IMR-90 (cell line): ENCODE data around the gene MRAP2. TPM values are rescaled to one million over a fixed set of nuclear protein-coding genes. Genes with fewer than 3 reads are reported as not detected.

Experiments used
- ATAC-seq: fragments of 200-7000 bp; cut with Tn5 transposase; 2 replicates; pipeline ENCODE4 v1.9.1; 2020; ENCODE audit warnings: low read depth, mild to moderate bottlenecking, moderate library complexity
- BruUV-seq: library from RNA; stranded (reverse); fragments of 400-500 nt; replicated peaks from 2 replicates; lab custom pipeline; 2021; lab: Mats Ljungman, UMichigan
- CTCF ChIA-PET: fragments of 300-600 bp; formaldehyde crosslinking; extraction: SDS; loops from one replicate; lab custom pipeline; 2021; ENCODE audit warnings: antibody characterized with exemption; lab: Yijun Ruan, JAX
- POLR2A ChIA-PET: fragments of 300-600 bp; sonication (Branson Sonifier 250); formaldehyde crosslinking; loops from one replicate; lab custom pipeline; 2022; ENCODE audit warnings: antibody characterized with exemption; ENCODE audit not compliant: unreplicated experiment; lab: Charles Lee
- DNase-seq: peaks from one replicate; pipeline ENCODE4 v3.0.0; 2013
- H2AFZ ChIP-seq: replicated peaks from 2 replicates; pipeline ENCODE3; 2013; ENCODE audit warnings: low read length, mild to moderate bottlenecking; ENCODE audit not compliant: poor library complexity
- H2AK5ac ChIP-seq: 2 replicates; pipeline ENCODE4 v1.6.1; 2013; ENCODE audit warnings: low read depth, low read length, inconsistent platforms
- H2AK9ac ChIP-seq: replicated peaks from 2 replicates; pipeline ENCODE3; 2013; ENCODE audit warnings: mild to moderate bottlenecking, low read depth, low read length, moderate library complexity; ENCODE audit not compliant: poor library complexity
- H2BK120ac ChIP-seq: 2 replicates; pipeline ENCODE4 v1.6.1; 2013; ENCODE audit warnings: low read depth, low read length, inconsistent platforms
- H2BK15ac ChIP-seq: 3 replicates; pipeline ENCODE4 v1.6.1; 2013; ENCODE audit warnings: low read depth, low read length, inconsistent platforms
- H2BK20ac ChIP-seq: 2 replicates; pipeline ENCODE4 v1.6.1; 2013; ENCODE audit warnings: low read depth, mild to moderate bottlenecking, inconsistent platforms, low read length, moderate library complexity
- H2BK5ac ChIP-seq: 2 replicates; pipeline ENCODE4 v1.6.1; 2013; ENCODE audit warnings: mild to moderate bottlenecking, low read depth, low read length, inconsistent platforms; ENCODE audit not compliant: poor library complexity, severe bottlenecking
- H3K14ac ChIP-seq: replicated peaks from 2 replicates; pipeline ENCODE4 v1.6.1; 2013; ENCODE audit warnings: low read depth, low read length, inconsistent platforms
- H3K18ac ChIP-seq: 2 replicates; pipeline ENCODE4 v1.6.1; 2013; ENCODE audit warnings: low read depth, low read length, control low read depth
- H3K23ac ChIP-seq: 2 replicates; pipeline ENCODE4 v1.6.1; 2013; ENCODE audit warnings: low read depth, low read length, inconsistent platforms
- H3K27ac ChIP-seq: 2 replicates; pipeline ENCODE4 v1.5.1; 2013; ENCODE audit warnings: mild to moderate bottlenecking, control low read depth, low read length; ENCODE audit not compliant: insufficient read depth
- H3K27me3 ChIP-seq: 2 replicates; pipeline ENCODE4 v1.6.1; 2013; ENCODE audit warnings: low read length; ENCODE audit not compliant: control insufficient read depth, insufficient read depth
- H3K36me3 ChIP-seq: 2 replicates; pipeline ENCODE4 v1.6.1; 2013; ENCODE audit warnings: low read length, mixed read lengths; ENCODE audit not compliant: control insufficient read depth, insufficient read depth
- H3K4ac ChIP-seq: 2 replicates; pipeline ENCODE4 v1.6.1; 2013; ENCODE audit warnings: low read depth, low read length, inconsistent platforms
- H3K4me1 ChIP-seq: 2 replicates; pipeline ENCODE4 v1.6.1; 2013; ENCODE audit warnings: low read length, mixed read lengths; ENCODE audit not compliant: control insufficient read depth, insufficient read depth
- H3K4me2 ChIP-seq: 2 replicates; pipeline ENCODE4 v1.6.1; 2013; ENCODE audit warnings: low read depth, mild to moderate bottlenecking, control low read depth, low read length, moderate library complexity
- H3K4me3 ChIP-seq: 2 replicates; pipeline ENCODE4 v1.5.1; 2013; ENCODE audit warnings: low read depth, mild to moderate bottlenecking, control low read depth, low read length, moderate library complexity; ENCODE audit not compliant: insufficient read depth
- H3K56ac ChIP-seq: 2 replicates; pipeline ENCODE4 v1.6.1; 2013; ENCODE audit warnings: low read length, inconsistent platforms; ENCODE audit not compliant: insufficient read depth; ENCODE audit errors: extremely low read depth
- H3K79me1 ChIP-seq, 2 experiments: 2 replicates each; pipeline ENCODE4 v1.6.1; 2013; ENCODE audit warnings: low read length in 2 of 2, inconsistent platforms in 1 of 2, low read depth in 1 of 2
- H3K9ac ChIP-seq: 2 replicates; pipeline ENCODE4 v1.6.1; 2013; ENCODE audit warnings: low read depth, low read length, control low read depth
- H3K9me1 ChIP-seq: 2 replicates; pipeline ENCODE4 v1.6.1; 2013; ENCODE audit warnings: low read length, inconsistent platforms; ENCODE audit not compliant: insufficient read depth
- H3K9me3 ChIP-seq: 2 replicates; pipeline ENCODE4 v1.6.1; 2013; ENCODE audit warnings: low read length; ENCODE audit not compliant: control insufficient read depth, insufficient read depth
- H4K20me1 ChIP-seq: 2 replicates; pipeline ENCODE4 v1.6.1; 2013; ENCODE audit warnings: low read length, inconsistent platforms; ENCODE audit not compliant: insufficient read depth
- H4K5ac ChIP-seq: 2 replicates; pipeline ENCODE4 v1.6.1; 2013; ENCODE audit warnings: mild to moderate bottlenecking, low read depth, low read length, control low read depth
- H4K8ac ChIP-seq, 2 experiments: 2 replicates each; pipeline ENCODE4 v1.6.1; 2013; ENCODE audit warnings: low read depth in 2 of 2, low read length in 2 of 2, control low read depth in 1 of 2, inconsistent platforms in 1 of 2
- H4K91ac ChIP-seq: 2 replicates; pipeline ENCODE4 v1.6.1; 2013; ENCODE audit warnings: low read depth, low read length, inconsistent platforms; ENCODE audit not compliant: insufficient read depth
- MAFK ChIP-seq: IDR thresholded peaks from 2 replicates; pipeline ENCODE4 v1.6.1; 2012; ENCODE audit warnings: low read depth, low read length, improper control_type of control experiment
- RFX5 ChIP-seq: IDR thresholded peaks from 2 replicates; pipeline ENCODE4 v1.8.0; 2012; ENCODE audit warnings: low read depth, mild to moderate bottlenecking, low read length, moderate library complexity
- WGBS, 2 experiments: methylation state at CpG; one replicate each; pipeline versions ENCODE4 v1.1.5 to v1.1.7; 2013; ENCODE audit warnings: missing lambda C conversion rate in 2 of 2; ENCODE audit not compliant: insufficient read length in 1 of 2; ENCODE audit errors: extremely low coverage in 2 of 2; 5-methylcytosine and 5-hydroxymethylcytosine counted together
- dilution Hi-C: fragments of 300-500 bp; cut with HindIII; formaldehyde crosslinking; loops from one replicate; pipeline ENCODE4 v1.14.3; 2018; ENCODE audit warnings: low sequenced_read_pairs; ENCODE audit not compliant: unreplicated experiment
- in situ Hi-C: fragments of 300-500 bp; cut with MboI; formaldehyde crosslinking; loops from 3 replicates; pipeline ENCODE4 v1.14.3; 2019; ENCODE audit warnings: low sequenced_read_pairs, inconsistent platforms, mixed read lengths
- intact Hi-C: fragments of 100-400 bp; cut with micrococcal nuclease; formaldehyde crosslinking; loops from 2 replicates; pipeline ENCODE4 v1.10.0; 2022
- polyA plus RNA-seq, 3 experiments: library from polyadenylated mRNA; depleted of rRNA; stranded (reverse); fragments of >200 nt; gene quantifications; 2 replicates each; pipeline ENCODE4 v1.2.3, GENCODE V29; 2012; ENCODE audit warnings: low replicate concordance in 1 of 3
- total RNA-seq: library from RNA; depleted of rRNA; stranded (reverse); fragments of >200 nt; gene quantifications from 2 replicates; pipeline ENCODE4 v1.2.3, GENCODE V29; 2012

Gene MRAP2
- total and polyA plus RNA-seq, 2 of the 4 experiments (the other 2 are of a cell fraction), result 0.03 TPM; not detected in 1

GRCh38 chr6:84072442-84072997 lies 38.9 kb downstream of the MRAP2 start:
- Histone ChIP-seq H3K18ac (no peak overlapping the region), H3K27ac (no peak overlapping the region), H3K4me2 (no peak overlapping the region), H3K14ac (no peak overlapping the region), H3K9me3 (no peaks in the 10 kb centered on the region), H3K23ac (no peak overlapping the region), H3K27me3 (no peaks in the 10 kb centered on the region), H3K9ac (no peak overlapping the region), H2BK5ac (no peak overlapping the region), H4K20me1 (no peaks in the 10 kb centered on the region), H4K91ac (no peak overlapping the region), H3K4ac (no peak overlapping the region), H3K56ac (no peak overlapping the region), H3K36me3 (no peaks in the 10 kb centered on the region), H3K4me3 (no peak overlapping the region), H2BK15ac (no peak overlapping the region), H2AK9ac (no peak overlapping the region), H2BK20ac (no peak overlapping the region), H3K9me1 (no peaks in the 10 kb centered on the region), H3K79me1 (no peaks in the 10 kb centered on the region), H2BK120ac (no peak overlapping the region), H4K5ac (no peak overlapping the region), H2AK5ac (no peak overlapping the region), H4K8ac (no peak overlapping the region), H2AFZ (no peak overlapping the region), H3K4me1 (no peaks in the 10 kb centered on the region)
- intact Hi-C loops, result no loop called here
- TF ChIP-seq MAFK (no peak), RFX5 (no peak)
- ATAC-seq (no peak), DNase-seq (no peak)
- in situ Hi-C loops, result no loop called here
- BruUV-seq, result no TSS peak
- dilution Hi-C loops, result no loop called here
- WGBS, 2 experiments, result no CpG with 5 or more reads among the region's 7 CpGs
- ChIA-PET POLR2A (no interaction called here), CTCF (no interaction called here)
